Esophagus mucosa (tissue), 1 donor: Measurements from ENCODE around the gene MRM1. TPM values are rescaled to one million over a fixed set of nuclear protein-coding genes. Genes with fewer than 3 reads are reported as not detected.

Experiments used
- ATAC-seq: fragments of 200-7000 bp; cut with Tn5 transposase; one replicate; pipeline ENCODE4 v1.9.1; 2020
- total RNA-seq: library from RNA; stranded (reverse); gene quantifications from one replicate; pipeline ENCODE4 v1.2.4, GENCODE V29; 2023
- donor health status: DM: yes; HTN: yes; CAD: no.

Gene MRM1, protein sequence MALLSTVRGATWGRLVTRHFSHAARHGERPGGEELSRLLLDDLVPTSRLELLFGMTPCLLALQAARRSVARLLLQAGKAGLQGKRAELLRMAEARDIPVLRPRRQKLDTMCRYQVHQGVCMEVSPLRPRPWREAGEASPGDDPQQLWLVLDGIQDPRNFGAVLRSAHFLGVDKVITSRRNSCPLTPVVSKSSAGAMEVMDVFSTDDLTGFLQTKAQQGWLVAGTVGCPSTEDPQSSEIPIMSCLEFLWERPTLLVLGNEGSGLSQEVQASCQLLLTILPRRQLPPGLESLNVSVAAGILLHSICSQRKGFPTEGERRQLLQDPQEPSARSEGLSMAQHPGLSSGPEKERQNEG
- total RNA-seq, result 4.8 TPM

DNA sequence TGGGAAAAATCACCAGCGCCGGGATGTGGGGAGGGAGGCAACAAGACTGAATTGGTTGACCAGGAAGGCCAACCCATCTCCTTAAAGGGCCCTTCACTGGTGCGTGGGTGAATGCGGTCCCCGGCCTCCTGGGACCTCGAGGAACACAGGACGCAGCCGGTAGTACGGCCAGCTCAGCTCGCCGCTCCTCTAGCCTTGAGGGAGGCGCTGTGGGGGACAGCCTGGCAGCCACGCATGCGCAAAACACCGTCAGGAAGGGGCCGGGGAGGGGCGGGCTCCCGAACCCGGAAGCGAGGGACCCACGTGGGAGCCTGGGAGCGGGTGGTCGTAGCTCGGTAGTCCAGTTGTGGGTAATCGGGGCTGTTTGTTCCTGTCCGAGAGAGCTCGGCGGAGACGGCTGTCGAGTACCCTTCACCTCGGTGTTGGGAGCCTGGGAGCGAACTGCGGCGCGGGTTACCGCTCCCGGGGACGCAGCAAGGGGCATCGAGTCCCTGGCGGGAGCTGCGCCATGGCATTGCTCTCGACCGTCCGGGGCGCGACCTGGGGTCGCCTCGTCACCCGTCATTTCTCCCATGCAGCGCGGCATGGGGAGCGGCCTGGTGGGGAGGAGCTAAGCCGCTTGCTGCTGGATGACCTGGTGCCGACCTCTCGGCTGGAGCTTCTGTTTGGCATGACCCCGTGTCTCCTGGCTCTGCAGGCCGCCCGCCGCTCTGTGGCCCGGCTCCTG, at the start of gene MRM1:
MRM1 (plus strand) TSS at position 281 of the 727 bp plus-strand sequence; CDS start at position 509, 228 bp downstream.
- peak; percentile 86 for ATAC-seq

- no peak for ATAC-seq
These were observed 47.9 kb upstream of the MRM1 start for GRCh38 chr17:36553459-36553858.

GRCh38 chr17:36566081-36566480, 35.3 kb upstream of the MRM1 start:
- ATAC-seq, result no peak

DNA sequence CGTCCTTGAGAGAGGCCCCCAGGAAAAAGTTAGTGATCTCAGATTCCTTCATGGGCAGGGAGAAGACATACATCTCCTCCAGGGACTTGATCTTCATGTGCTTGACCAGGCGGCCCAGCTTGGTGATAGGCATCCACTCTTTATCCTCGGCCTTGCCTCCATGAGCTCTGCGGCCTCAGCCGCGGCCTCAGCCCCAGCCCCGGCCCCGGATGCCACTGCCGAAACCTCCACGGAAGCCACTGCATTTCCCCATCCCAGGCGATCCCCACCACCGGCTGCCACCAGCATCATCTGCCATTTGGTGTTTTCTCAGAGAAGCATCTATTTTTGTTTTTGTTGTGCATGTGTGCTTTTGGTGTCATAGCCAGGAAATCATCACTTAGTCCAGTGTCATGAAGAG, 26.4 kb upstream of the MRM1 start:
- no peak for ATAC-seq

GRCh38 chr17:36576793-36577192, 24.6 kb upstream of the MRM1 start:
- ATAC-seq, result peak; percentile 67

- ATAC-seq, result no peak
These were observed 22.7 kb upstream of the MRM1 start for GRCh38 chr17:36578671-36579070.

GRCh38 chr17:36583787-36584186, 17.6 kb upstream of the MRM1 start:
- ATAC-seq, result no peak

DNA sequence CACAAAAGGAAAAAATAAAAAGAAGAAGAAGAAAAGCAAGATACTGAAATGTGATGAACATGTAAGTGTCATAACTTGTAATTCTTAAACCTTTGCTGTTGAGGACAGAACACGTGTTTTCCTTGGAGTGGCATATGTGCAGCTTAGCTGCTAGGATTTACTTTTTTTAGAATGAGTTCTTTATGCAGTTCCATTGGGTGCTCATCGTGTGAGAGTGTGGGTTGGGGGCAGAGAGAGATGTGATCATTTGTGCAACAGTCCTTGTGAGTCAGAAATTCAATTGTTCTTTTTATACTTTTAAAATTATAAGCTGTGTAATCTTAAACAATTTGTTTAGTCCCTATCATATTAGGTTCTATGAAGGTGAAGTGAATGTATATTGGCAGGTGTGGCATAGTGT, 15.2 kb upstream of the MRM1 start:
- ATAC-seq, result no peak

GRCh38 chr17:36590082-36590481, 11.3 kb upstream of the MRM1 start:
- ATAC-seq, result no peak

- ATAC-seq, result peak; percentile 84
These were observed 9.7 kb upstream of the MRM1 start, which contains the start of gene DHRS11 for GRCh38 chr17:36591434-36592315. Gene DHRS11 (plus strand): TSS chr17:36591879. CDS start chr17:36592010, 131 bp downstream.

- ATAC-seq, result peak; percentile 6
These were observed 9.1 kb upstream of the MRM1 start for GRCh38 chr17:36592316-36592715.

GRCh38 chr17:36592716-36593321, 8.6 kb upstream of the MRM1 start:
- ATAC-seq, result peak; percentile 3

- peak; percentile 77 for ATAC-seq
These were observed 7.6 kb upstream of the MRM1 start for GRCh38 chr17:36593656-36594316.

GRCh38 chr17:36594626-36595401, 6.6 kb upstream of the MRM1 start:
- no peak for ATAC-seq

DNA sequence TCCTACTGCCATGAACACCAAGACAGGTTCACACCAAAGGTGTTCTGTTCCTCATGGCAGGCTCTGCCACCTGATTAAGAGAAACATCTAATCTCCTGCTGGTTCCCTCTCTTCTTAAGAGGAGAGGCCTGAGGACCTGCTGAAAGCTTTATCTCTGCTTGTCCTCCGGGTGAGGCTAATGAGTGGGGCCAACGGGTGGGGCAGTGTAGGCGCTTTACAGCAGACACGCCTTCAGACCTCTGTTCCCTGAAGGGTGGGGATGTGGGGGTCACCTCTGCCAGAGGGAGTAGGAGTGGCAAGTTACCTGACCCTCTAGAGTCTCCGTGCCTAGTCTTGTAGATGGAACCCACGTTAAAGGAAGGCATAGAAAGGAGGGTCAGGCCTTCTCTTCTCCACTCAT, 4.2 kb upstream of the MRM1 start:
- no peak for ATAC-seq

GRCh38 chr17:36597866-36598777, 3.3 kb upstream of the MRM1 start:
- ATAC-seq, result no peak

GRCh38 chr17:36598951-36599401, 2.4 kb upstream of the MRM1 start:
- no peak for ATAC-seq

DNA sequence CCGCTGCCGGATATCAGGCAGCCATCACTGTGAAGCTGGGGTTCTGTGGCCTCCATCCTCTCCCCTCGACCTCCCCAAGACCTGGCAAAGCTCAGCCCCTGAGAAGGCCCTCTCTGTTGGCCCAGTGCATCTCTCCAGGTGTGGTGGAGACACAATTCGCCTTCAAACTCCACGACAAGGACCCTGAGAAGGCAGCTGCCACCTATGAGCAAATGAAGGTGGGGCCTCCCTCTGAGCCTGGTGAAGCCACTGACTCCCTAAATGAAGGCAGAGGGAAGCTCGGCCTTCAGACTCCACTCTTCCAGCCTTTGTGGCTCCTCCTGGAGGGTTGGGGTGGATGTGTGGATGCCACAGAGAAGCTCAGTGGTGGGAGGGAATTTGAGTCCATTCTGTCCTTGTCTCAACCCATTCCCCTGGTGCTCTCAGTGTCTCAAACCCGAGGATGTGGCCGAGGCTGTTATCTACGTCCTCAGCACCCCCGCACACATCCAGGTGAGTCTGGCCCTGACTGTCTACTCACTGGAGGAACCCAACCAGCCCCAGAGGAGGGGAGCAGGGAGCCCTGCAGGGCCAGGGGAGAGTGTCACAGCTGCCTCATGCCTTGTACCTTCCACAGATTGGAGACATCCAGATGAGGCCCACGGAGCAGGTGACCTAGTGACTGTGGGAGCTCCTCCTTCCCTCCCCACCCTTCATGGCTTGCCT, 1.7 kb upstream of the MRM1 start:
- ATAC-seq, result no peak

- ATAC-seq, result no peak
These were observed 918 bp upstream of the MRM1 start for GRCh38 chr17:36600465-36600864.
